ENCODE data around the gene PHLPP1.

DNA sequence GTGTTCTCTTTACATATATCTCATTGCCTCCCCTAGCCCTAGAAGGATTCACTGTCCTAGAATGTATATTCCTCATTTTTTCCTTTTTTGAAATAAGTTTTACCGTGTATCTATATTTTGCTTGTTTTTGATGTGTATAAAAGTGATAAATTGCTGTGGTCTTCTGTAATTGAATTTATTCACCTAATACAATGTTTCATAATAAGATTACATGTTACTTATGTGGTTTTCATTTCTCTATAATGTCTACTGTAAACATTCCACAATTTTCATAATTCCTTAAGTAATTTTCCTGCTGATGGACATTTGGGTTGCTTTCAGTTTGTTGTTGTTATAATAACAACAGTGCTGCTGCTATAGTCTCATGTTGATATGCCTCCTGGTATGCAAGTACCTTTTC lies 118.2 kb downstream of the PHLPP1 start:
- no peak for TF ChIP-seq CTCF (conservative IDR thresholded peaks at IDR 0.05; ENCODE audit: low read depth, low read length)
- no peak for TF ChIP-seq EZH2 (IDR thresholded peaks at IDR 0.05; ENCODE audit: borderline replicate concordance, low read depth, low read length, poor library complexity, severe bottlenecking)
